OCI-LY7 (cell line): ENCODE data around the gene LPAR3. TPM values are rescaled to one million over a fixed set of nuclear protein-coding genes. Genes with fewer than 3 reads are reported as not detected.

ENCODE experiments used
- BruUV-seq: library from RNA; stranded (reverse); fragments of 400-500 nt; replicated peaks from 2 replicates; lab custom pipeline; 2021; lab: Mats Ljungman, UMichigan
- CTCF ChIA-PET: fragments of 300-600 bp; sonication (Branson Sonifier 250); formaldehyde crosslinking; loops from one replicate; lab custom pipeline; 2022; ENCODE audit warnings: antibody characterized with exemption; ENCODE audit not compliant: unreplicated experiment; lab: Charles Lee
- POLR2A ChIA-PET: fragments of 300-600 bp; sonication (Branson Sonifier 250); formaldehyde crosslinking; loops from one replicate; lab custom pipeline; 2022; ENCODE audit warnings: antibody characterized with exemption; lab: Charles Lee
- DNase-seq: peaks from one replicate; pipeline ENCODE4 v3.0.0-alpha.2; 2015; ENCODE audit warnings: low spot score
- H2AFZ ChIP-seq: fragments of 200-600 bp; sonication (generic), shearing (Covaris generic); 2 replicates; pipeline ENCODE4 v1.6.1; 2014; ENCODE audit warnings: mild to moderate bottlenecking, antibody characterized with exemption, low read length, moderate library complexity
- H3K27ac ChIP-seq: fragments of 200-600 bp; sonication (generic); 2 replicates; pipeline ENCODE4 v1.5.1; 2014; ENCODE audit warnings: mixed run types, low read depth, mild to moderate bottlenecking, moderate library complexity, low read length, inconsistent platforms; ENCODE audit not compliant: poor library complexity, severe bottlenecking
- H3K36me3 ChIP-seq: fragments of 200-600 bp; sonication (generic); 2 replicates; pipeline ENCODE4 v1.6.1; 2014; ENCODE audit warnings: mild to moderate bottlenecking, antibody characterized with exemption, low read length, moderate library complexity, mixed read lengths; ENCODE audit not compliant: insufficient read depth
- H3K4me1 ChIP-seq: fragments of 200-600 bp; sonication (generic); 2 replicates; pipeline ENCODE4 v1.5.1; 2014; ENCODE audit warnings: mild to moderate bottlenecking, low read length; ENCODE audit not compliant: insufficient read depth, poor library complexity, severe bottlenecking
- H3K4me2 ChIP-seq: fragments of 200-600 bp; sonication (generic); 2 replicates; pipeline ENCODE4 v1.6.1; 2014; ENCODE audit warnings: mild to moderate bottlenecking, low read length
- H3K4me3 ChIP-seq: fragments of 200-600 bp; sonication (generic); 2 replicates; pipeline ENCODE4 v1.5.1; 2014; ENCODE audit warnings: mild to moderate bottlenecking, low read depth, low read length; ENCODE audit not compliant: poor library complexity, severe bottlenecking
- H3K79me2 ChIP-seq: fragments of 200-600 bp; sonication (generic); 2 replicates; pipeline ENCODE4 v1.6.1; 2016; ENCODE audit warnings: low read depth, mild to moderate bottlenecking, low read length, moderate library complexity, mixed read lengths; ENCODE audit not compliant: insufficient read depth
- H3K9me2 ChIP-seq: fragments of 200-600 bp; sonication (generic); 2 replicates; pipeline ENCODE4 v1.6.1; 2016; ENCODE audit warnings: mild to moderate bottlenecking, low read length, mixed read lengths; ENCODE audit not compliant: insufficient read depth
- H3K9me3 ChIP-seq: fragments of 200-600 bp; sonication (generic); 2 replicates; pipeline ENCODE4 v1.6.1; 2014; ENCODE audit warnings: mild to moderate bottlenecking, mixed run types, low read length, mixed read lengths
- H4K20me1 ChIP-seq: fragments of 200-600 bp; sonication (generic); 2 replicates; pipeline ENCODE4 v1.6.1; 2014; ENCODE audit warnings: mild to moderate bottlenecking, antibody characterized with exemption, low read length, moderate library complexity, mixed read lengths; ENCODE audit not compliant: insufficient read depth
- EZH2phosphoT487 ChIP-seq: fragments of 200-600 bp; sonication (generic); IDR thresholded peaks from 2 replicates; pipeline ENCODE4 v1.6.1; 2018; ENCODE audit warnings: low read depth, borderline replicate concordance, mild to moderate bottlenecking, mixed run types, antibody characterized with exemption, low read length, moderate library complexity, mixed read lengths
- intact Hi-C: fragments of 100-400 bp; cut with micrococcal nuclease; formaldehyde crosslinking; loops from one replicate; pipeline ENCODE4 v1.10.0; 2022; ENCODE audit not compliant: unreplicated experiment
- total RNA-seq, 2 experiments: library from RNA; depleted of rRNA in 1 of 2; stranded (reverse); fragments of >200 nt in 1 of 2; shearing (Covaris generic) in 1 of 2; gene quantifications; 2 replicates each; pipeline ENCODE4 v1.2.3, GENCODE V29; 2014 to 2022
- TF ChIP-seq, protein P1 (sequence below): fragments of 200-600 bp; sonication (generic); conservative IDR thresholded peaks from 2 replicates; pipeline ENCODE4 v1.5.1; 2014; ENCODE audit warnings: mild to moderate bottlenecking, antibody characterized with exemption, low read length, moderate library complexity, mixed read lengths

The LPAR3 gene
- total RNA-seq, 2 experiments from 2014 or later: not detected

DNA sequence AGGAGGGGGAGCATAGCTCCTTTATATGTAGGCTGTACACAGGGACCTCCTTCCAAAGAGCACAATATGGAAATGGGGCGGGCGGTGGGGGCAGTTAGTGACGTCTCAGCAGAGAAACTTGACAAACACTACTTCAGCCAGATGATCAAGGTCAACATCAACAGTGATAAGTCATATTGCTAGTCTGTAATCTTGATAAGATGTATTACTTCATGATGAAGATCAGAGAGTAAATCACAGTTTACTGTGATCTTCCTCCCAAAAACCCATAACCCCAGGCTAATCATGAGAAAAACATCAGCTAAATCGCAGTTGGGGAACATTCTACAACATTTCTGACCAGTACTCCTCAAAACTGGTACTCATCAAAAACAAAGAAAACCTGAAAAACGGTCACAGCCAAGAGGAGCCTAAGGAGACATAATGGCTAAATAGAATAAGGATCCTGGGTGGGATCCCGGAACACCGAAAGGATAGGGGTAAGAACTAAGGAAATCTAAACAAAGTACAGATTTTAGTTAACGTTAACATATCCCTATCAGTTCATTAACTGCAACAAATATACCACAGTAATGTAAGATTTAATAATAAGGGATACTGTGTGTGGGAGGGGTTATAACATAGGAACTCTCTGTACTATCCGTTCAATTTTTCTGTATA is 20.2 kb downstream of the LPAR3 start:
- CTCF ChIA-PET: no interaction called here
- H3K79me2 ChIP-seq: no peaks in the 10 kb centered on the region
- POLR2A ChIA-PET: interaction anchor here (0.6 kb wide), 1 partner anchor 13 kb away, joined by 3 read pairs; no protein-coding TSS in a partner anchor

DNA sequence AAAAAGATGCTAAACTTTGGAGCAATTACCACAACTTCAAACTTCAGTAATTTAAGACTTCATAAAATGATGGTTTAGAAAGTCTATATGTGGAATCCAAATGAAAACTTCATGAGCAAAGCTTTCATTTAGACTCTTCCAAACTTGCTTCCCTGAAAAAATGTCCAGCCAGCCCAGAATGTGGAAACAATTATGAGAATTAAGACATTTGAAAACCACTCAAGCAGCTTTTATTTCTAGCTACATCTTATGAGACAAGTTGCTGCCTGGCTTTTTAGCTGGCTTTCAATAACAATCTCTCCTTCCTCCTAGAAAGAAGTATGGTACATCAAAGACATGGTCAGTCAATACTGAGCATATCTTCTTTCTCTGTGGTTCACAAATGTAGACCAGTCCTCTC is 21.8 kb downstream of the LPAR3 start:
- Histone ChIP-seq H3K36me3 (no peaks in the 10 kb centered on the region), H3K9me3 (no peaks in the 10 kb centered on the region), H3K9me2 (no peaks in the 10 kb centered on the region), H2AFZ (no peak overlapping the region), H3K4me1 (no peaks in the 10 kb centered on the region), H3K27ac (no peak overlapping the region), H4K20me1 (no peaks in the 10 kb centered on the region), H3K4me2 (no peak overlapping the region), H3K79me2 (no peaks in the 10 kb centered on the region), H3K4me3 (no peak overlapping the region)
- no TSS peak for BruUV-seq
- ChIA-PET CTCF (no interaction called here), POLR2A (no interaction called here)
- TF ChIP-seq EZH2phosphoT487: no peak
- TF ChIP-seq, protein P1, sequence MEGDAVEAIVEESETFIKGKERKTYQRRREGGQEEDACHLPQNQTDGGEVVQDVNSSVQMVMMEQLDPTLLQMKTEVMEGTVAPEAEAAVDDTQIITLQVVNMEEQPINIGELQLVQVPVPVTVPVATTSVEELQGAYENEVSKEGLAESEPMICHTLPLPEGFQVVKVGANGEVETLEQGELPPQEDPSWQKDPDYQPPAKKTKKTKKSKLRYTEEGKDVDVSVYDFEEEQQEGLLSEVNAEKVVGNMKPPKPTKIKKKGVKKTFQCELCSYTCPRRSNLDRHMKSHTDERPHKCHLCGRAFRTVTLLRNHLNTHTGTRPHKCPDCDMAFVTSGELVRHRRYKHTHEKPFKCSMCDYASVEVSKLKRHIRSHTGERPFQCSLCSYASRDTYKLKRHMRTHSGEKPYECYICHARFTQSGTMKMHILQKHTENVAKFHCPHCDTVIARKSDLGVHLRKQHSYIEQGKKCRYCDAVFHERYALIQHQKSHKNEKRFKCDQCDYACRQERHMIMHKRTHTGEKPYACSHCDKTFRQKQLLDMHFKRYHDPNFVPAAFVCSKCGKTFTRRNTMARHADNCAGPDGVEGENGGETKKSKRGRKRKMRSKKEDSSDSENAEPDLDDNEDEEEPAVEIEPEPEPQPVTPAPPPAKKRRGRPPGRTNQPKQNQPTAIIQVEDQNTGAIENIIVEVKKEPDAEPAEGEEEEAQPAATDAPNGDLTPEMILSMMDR: no peak
- intact Hi-C loops: no loop called here
- no peak for DNase-seq

More for the DNA sequence above, 20.2 kb downstream of the LPAR3 start:
- H3K9me2 ChIP-seq: no peaks in the 10 kb centered on the region
- intact Hi-C loops: no loop called here
- no peak overlapping the region for H3K4me2 ChIP-seq
- no peak overlapping the region for H2AFZ ChIP-seq
- TF ChIP-seq EZH2phosphoT487: no peak
- TF ChIP-seq, protein P1: no peak
- no peaks in the 10 kb centered on the region for H3K9me3 ChIP-seq
- no peak for DNase-seq
- no peaks in the 10 kb centered on the region for H4K20me1 ChIP-seq
- no peaks in the 10 kb centered on the region for H3K36me3 ChIP-seq
- BruUV-seq: no TSS peak
- no peak overlapping the region for H3K4me3 ChIP-seq
- no peak overlapping the region for H3K27ac ChIP-seq
- H3K4me1 ChIP-seq: no peaks in the 10 kb centered on the region

DNA sequence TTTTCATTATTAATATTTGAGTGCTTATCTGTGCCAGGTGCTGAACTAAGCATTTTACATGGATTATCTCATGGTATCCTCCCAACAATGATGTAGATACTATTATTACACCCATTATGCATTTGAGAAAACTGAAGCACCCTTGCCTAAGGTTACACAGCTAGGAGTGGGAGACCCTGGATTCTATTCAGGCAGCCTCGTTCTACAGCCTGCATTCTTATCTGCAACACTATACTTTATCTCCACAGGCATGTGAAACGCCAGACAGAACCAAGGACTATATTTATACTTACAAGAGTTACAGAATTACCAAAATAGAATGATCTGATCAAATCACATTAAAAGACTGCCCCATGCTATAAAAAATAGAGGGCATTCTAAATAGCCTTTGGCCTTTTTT is 22.4 kb downstream of the LPAR3 start:
- no peak for DNase-seq
- ChIA-PET POLR2A (interaction anchor here (0.6 kb wide), 1 partner anchor 18 kb away, joined by 4 read pairs; no protein-coding TSS in a partner anchor), CTCF (no interaction called here)
- Histone ChIP-seq H3K27ac (no peak overlapping the region), H3K9me2 (no peaks in the 10 kb centered on the region), H3K36me3 (no peaks in the 10 kb centered on the region), H3K79me2 (no peaks in the 10 kb centered on the region), H3K4me2 (no peak overlapping the region), H2AFZ (no peak overlapping the region), H4K20me1 (no peaks in the 10 kb centered on the region), H3K4me1 (no peaks in the 10 kb centered on the region), H3K4me3 (no peak overlapping the region), H3K9me3 (no peaks in the 10 kb centered on the region)
- BruUV-seq: no TSS peak
- TF ChIP-seq, protein P1: no peak
- no peak for TF ChIP-seq EZH2phosphoT487
- intact Hi-C loops: no loop called here
